ENCODE data around the gene CLSTN2.

DNA sequence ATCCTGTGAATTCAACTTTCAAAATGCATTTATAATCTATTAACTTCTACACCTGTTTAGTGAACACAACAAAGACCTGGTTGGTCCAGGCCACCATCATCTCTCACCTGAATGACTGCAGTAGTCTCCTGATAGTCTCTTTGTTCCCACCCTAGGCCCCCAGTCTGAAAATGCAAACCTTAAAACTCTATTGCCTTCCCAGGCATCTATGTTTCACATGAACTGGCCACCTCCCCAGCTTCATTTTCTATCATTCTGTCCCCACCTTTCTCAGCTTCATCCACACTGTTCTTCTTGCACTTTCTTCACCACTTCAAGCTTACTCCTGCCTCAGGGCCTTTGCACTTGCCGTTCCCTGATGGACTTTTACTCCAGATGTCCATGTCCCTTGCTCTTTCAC lies 45.0 kb downstream of the CLSTN2 start:
- TF ChIP-seq CTCF (conservative IDR thresholded peaks at IDR 0.05 in 1 of 2, IDR thresholded peaks at IDR 0.05 in 1 of 2; ENCODE audit: extremely low read depth in 1 of 2, insufficient read depth in 1 of 2, low read depth in 1 of 2, low read length in 2 of 2), result no peak
- TF ChIP-seq EZH2 (IDR thresholded peaks at IDR 0.05; ENCODE audit: borderline replicate concordance, low read length), result no peak
